ENCODE results near the gene RPS21.

- TF ChIP-seq CTCF (IDR thresholded peaks at IDR 0.05) (no peak), POLR2A (IDR thresholded peaks at IDR 0.05) (no peak)
Observed at GRCh38 chr20:62405981-62406513, 19.1 kb downstream of the RPS21 start.

Data from adrenal gland (tissue), 5 donors.